ENCODE measurements around the gene PTAFR.

DNA sequence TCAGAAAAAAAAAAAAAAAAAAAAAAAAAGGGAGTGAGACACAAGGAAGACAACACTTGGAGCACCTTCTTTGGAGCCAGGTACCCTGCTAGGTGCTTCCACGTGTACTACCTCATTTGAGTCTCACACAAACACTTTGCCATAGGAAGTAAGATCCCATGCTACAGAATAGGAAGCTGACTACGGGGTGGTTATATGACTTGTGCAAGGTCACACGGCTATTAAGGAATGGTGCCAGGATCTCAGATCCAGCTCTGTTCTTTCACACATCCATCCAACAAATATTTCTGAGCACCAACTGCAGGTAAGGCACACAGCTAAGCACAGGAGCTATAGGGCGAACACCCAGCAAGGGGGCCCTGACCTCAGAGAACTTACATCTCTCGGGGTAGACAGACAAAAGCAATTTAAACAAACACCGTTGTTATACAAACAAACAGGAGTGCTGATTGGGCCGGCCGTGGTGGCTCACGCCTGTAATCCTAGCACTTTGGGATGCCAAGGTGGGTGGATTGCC is 22.4 kb downstream of the PTAFR start:
- TF ChIP-seq CTCF (IDR thresholded peaks at IDR 0.05; ENCODE audit: low read depth, low read length, poor library complexity, severe bottlenecking) (no peak), EZH2phosphoT487 (IDR thresholded peaks at IDR 0.05; ENCODE audit: borderline replicate concordance, low read length) (no peak)
